KMS-11 (cell line): ENCODE measurements around the gene MRPL21.

Experiments
- H2AFZ ChIP-seq: fragments of 200-600 bp; sonication (generic); 2 replicates; pipeline ENCODE4 v1.6.1; 2016; ENCODE audit warnings: antibody characterized with exemption, mixed run types, low read depth
- H3K27ac ChIP-seq: fragments of 200-600 bp; sonication (generic); 2 replicates; pipeline ENCODE4 v1.6.1; 2016; ENCODE audit warnings: mild to moderate bottlenecking, mixed run types
- H3K27me3 ChIP-seq: fragments of 200-600 bp; sonication (generic); 2 replicates; pipeline ENCODE4 v1.6.1; 2017; ENCODE audit warnings: mild to moderate bottlenecking, low read depth, mixed run types, moderate library complexity; ENCODE audit not compliant: insufficient read depth
- H3K36me3 ChIP-seq: fragments of 200-600 bp; sonication (generic); 2 replicates; pipeline ENCODE4 v1.6.1; 2017; ENCODE audit warnings: mild to moderate bottlenecking, mixed run types; ENCODE audit not compliant: insufficient read depth
- H3K4me1 ChIP-seq: fragments of 200-600 bp; sonication (generic); 2 replicates; pipeline ENCODE4 v1.6.1; 2016; ENCODE audit warnings: mild to moderate bottlenecking, low read depth, mixed run types; ENCODE audit not compliant: poor library complexity, severe bottlenecking
- H3K4me2 ChIP-seq: fragments of 200-600 bp; sonication (generic); 2 replicates; pipeline ENCODE4 v1.7.0; 2016; ENCODE audit warnings: mild to moderate bottlenecking, mixed run types
- H3K4me3 ChIP-seq: fragments of 200-600 bp; sonication (generic); IDR thresholded peaks from 2 replicates; pipeline ENCODE4 v1.6.1; 2017; ENCODE audit warnings: low read depth, low read length, mixed read lengths; ENCODE audit not compliant: insufficient read depth
- H3K79me2 ChIP-seq: fragments of 200-600 bp; sonication (generic); 2 replicates; pipeline ENCODE4 v1.6.1; 2016; ENCODE audit warnings: low read depth, mixed run types; ENCODE audit not compliant: insufficient read depth
- H3K9ac ChIP-seq: fragments of 200-600 bp; sonication (generic); 2 replicates; pipeline ENCODE4 v1.6.1; 2016; ENCODE audit warnings: mild to moderate bottlenecking, mixed run types
- H4K20me1 ChIP-seq: fragments of 200-600 bp; sonication (generic); 2 replicates; pipeline ENCODE4 v1.6.1; 2016; ENCODE audit warnings: mild to moderate bottlenecking, mixed run types; ENCODE audit not compliant: insufficient read depth
- CTCF ChIP-seq: fragments of 200-600 bp; sonication (generic); conservative IDR thresholded peaks from 2 replicates; pipeline ENCODE4 v1.6.1; 2017; ENCODE audit warnings: low read depth, mild to moderate bottlenecking, antibody characterized with exemption, low read length, moderate library complexity, mixed read lengths

The MRPL21 gene

GRCh38 chr11:68938816-68939582 lies 35.4 kb upstream of the MRPL21 start:
- Histone ChIP-seq H3K27me3 (no peaks in the 10 kb centered on the region), H3K9ac (no peak overlapping the region), H3K4me3 (no peak overlapping the region), H3K36me3 (no peaks in the 10 kb centered on the region; the same call in 1 of the 2 replicates), H4K20me1 (no peaks in the 10 kb centered on the region), H3K79me2 (no peaks in the 10 kb centered on the region), H3K27ac (no peak overlapping the region), H2AFZ (no peak overlapping the region), H3K4me1 (no peaks in the 10 kb centered on the region), H3K4me2 (no peak overlapping the region)
- no peak for TF ChIP-seq CTCF

DNA sequence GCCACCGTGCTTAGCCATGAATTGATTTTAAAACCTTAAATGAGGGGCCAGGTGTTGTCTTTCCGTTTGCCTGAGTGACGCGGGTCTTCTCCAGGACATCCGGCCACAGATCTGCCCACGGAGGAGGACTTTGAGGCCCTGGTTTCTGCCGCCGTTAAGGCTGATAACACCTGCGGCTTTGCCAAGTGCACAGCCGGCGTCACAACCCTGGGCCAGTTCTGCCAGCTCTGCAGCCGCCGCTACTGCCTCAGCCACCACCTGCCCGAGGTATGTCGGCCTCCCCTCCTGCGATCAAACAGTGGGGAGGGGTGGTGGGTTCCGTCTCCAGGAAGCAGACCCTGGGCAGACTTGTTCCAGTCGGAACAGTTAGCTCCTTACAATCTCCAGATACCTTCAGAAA lies 34.5 kb upstream of the MRPL21 start:
- H4K20me1 ChIP-seq, result no peaks in the 10 kb centered on the region
- H3K9ac ChIP-seq, result no peak overlapping the region
- no peaks in the 10 kb centered on the region for H3K4me1 ChIP-seq
- no peak overlapping the region for H3K27ac ChIP-seq
- no peaks in the 10 kb centered on the region for H3K27me3 ChIP-seq
- H3K79me2 ChIP-seq, result no peaks in the 10 kb centered on the region
- no peak for TF ChIP-seq CTCF
- H3K36me3 ChIP-seq, result no peaks in the 10 kb centered on the region; the same call in 1 of the 2 replicates
- no peak overlapping the region for H3K4me3 ChIP-seq
- no peak overlapping the region for H3K4me2 ChIP-seq
- no peak overlapping the region for H2AFZ ChIP-seq

DNA sequence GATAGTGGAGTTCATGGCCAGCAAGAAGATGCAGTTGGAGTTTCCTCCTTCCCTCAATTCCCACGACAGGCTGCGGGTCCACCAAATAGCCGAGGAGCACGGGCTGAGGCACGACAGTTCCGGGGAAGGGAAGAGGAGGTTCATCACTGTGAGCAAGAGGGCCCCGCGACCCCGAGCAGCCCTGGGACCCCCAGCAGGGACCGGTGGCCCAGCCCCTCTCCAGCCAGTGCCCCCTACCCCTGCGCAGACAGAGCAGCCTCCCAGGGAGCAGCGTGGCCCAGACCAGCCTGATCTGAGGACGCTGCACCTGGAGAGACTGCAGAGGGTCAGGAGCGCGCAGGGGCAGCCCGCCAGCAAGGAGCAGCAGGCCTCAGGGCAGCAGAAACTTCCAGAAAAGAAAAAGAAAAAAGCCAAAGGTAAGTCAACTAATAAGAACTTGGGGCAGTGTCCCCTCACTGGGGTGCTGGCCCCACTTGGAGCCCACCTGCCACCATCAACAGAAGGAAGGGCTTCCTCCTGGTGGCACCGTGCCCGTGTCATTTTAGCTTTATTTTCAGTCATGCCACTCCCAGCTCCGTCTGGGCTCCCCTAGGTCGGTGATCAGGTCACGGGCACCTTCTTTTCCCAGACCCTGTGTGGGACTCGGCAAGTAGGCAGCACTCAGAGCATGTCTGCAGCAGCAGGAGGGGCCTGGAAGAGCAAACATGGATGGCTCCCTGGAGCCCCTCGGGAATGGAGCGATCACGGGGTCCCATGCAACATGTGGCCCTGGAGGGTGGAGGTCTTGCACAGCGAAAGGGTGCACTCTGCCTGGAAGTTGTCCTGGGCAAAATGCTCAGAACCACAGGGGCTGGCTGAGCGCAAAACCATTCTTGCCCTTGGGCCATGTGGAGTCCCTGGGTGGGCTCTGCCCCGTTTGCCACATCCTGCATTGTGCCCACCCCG lies 33.3 kb upstream of the MRPL21 start:
- Histone ChIP-seq H3K9ac (no peak overlapping the region), H3K4me2 (no peak overlapping the region), H4K20me1 (no peaks in the 10 kb centered on the region), H3K79me2 (no peaks in the 10 kb centered on the region), H3K27me3 (no peaks in the 10 kb centered on the region), H2AFZ (no peak overlapping the region), H3K36me3 (no peaks in the 10 kb centered on the region; the same call in 1 of the 2 replicates), H3K27ac (no peak overlapping the region), H3K4me1 (no peaks in the 10 kb centered on the region), H3K4me3 (no peak overlapping the region)
- TF ChIP-seq CTCF, result no peak

GRCh38 chr11:68936358-68936636 lies 32.7 kb upstream of the MRPL21 start:
- no peaks in the 10 kb centered on the region for H3K4me1 ChIP-seq
- no peaks in the 10 kb centered on the region; the same call in 1 of the 2 replicates for H3K36me3 ChIP-seq
- no peaks in the 10 kb centered on the region for H3K27me3 ChIP-seq
- H4K20me1 ChIP-seq, result no peaks in the 10 kb centered on the region
- no peaks in the 10 kb centered on the region for H3K79me2 ChIP-seq
- TF ChIP-seq CTCF, result no peak
- no peak overlapping the region for H3K27ac ChIP-seq
- H2AFZ ChIP-seq, result no peak overlapping the region
- H3K4me3 ChIP-seq, result no peak overlapping the region
- H3K9ac ChIP-seq, result no peak overlapping the region
- no peak overlapping the region for H3K4me2 ChIP-seq
